ENCODE results near the gene PLCD3.

PLCD3 gene

GRCh38 chr17:45088741-45089140, 43.6 kb downstream of the PLCD3 start:
- no peak overlapping the region for H3K4ac ChIP-seq (ENCODE audit: low read depth, low read length)
- no peak overlapping the region for H3K4me2 ChIP-seq (ENCODE audit: low read length)
- H3K9ac ChIP-seq (ENCODE audit: low read length) = no peak overlapping the region
- peaks cover 4% of the 10 kb centered on the region for H3K79me1 ChIP-seq (ENCODE audit: low read length)
- no peak overlapping the region for H4K5ac ChIP-seq (ENCODE audit: low read length)
- H4K8ac ChIP-seq (ENCODE audit: low read depth, low read length) = no peak overlapping the region
- peaks cover 17% of the 10 kb centered on the region for H3K36me3 ChIP-seq (ENCODE audit: control insufficient read depth, insufficient read depth, low read length)
- no peak for DNase-seq
- H3K23ac ChIP-seq (ENCODE audit: low read length) = no peak overlapping the region
- WGBS (ENCODE audit: extremely low coverage, insufficient coverage, low lambda C conversion rate) = no CpG with 5 or more reads among the region's 3 CpGs
- no peak overlapping the region for H3K56ac ChIP-seq (ENCODE audit: low read length)
- no peak overlapping the region for H2AK5ac ChIP-seq (ENCODE audit: low read length)
- no peak overlapping the region for H3K18ac ChIP-seq (ENCODE audit: low read length)
- no peaks in the 10 kb centered on the region for H3K79me2 ChIP-seq (ENCODE audit: control insufficient read depth, insufficient read depth, low read length)
- no peak overlapping the region for H2BK15ac ChIP-seq (replicated peaks; ENCODE audit: low read depth)
- H2BK5ac ChIP-seq (ENCODE audit: low read length) = no peak overlapping the region
- H3K27me3 ChIP-seq (ENCODE audit: insufficient read depth, low read length, poor library complexity) = no peaks in the 10 kb centered on the region
- no peak overlapping the region for H2BK120ac ChIP-seq (ENCODE audit: low read depth, low read length)
- H3K4me1 ChIP-seq (ENCODE audit: control insufficient read depth, low read depth, low read length) = no peaks in the 10 kb centered on the region
- no peak overlapping the region for H3K27ac ChIP-seq (ENCODE audit: low read depth, low read length)
- H3K4me3 ChIP-seq (ENCODE audit: low read length) = no peak overlapping the region

GRCh38 chr17:45087978-45088377, 44.3 kb downstream of the PLCD3 start:
- no CpG with 5 or more reads among the region's 5 CpGs for WGBS (ENCODE audit: extremely low coverage, insufficient coverage, low lambda C conversion rate)
- H3K56ac ChIP-seq (ENCODE audit: low read length) = no peak overlapping the region
- H4K5ac ChIP-seq (ENCODE audit: low read length) = no peak overlapping the region

GRCh38 chr17:45087504-45087975, 44.8 kb downstream of the PLCD3 start:
- H3K56ac ChIP-seq (ENCODE audit: low read length) = no peak overlapping the region
- H3K4me1 ChIP-seq (ENCODE audit: control insufficient read depth, low read depth, low read length) = no peaks in the 10 kb centered on the region
- H3K4me2 ChIP-seq (ENCODE audit: low read length) = no peak overlapping the region
- H2AK5ac ChIP-seq (ENCODE audit: low read length) = no peak overlapping the region
- H3K18ac ChIP-seq (ENCODE audit: low read length) = no peak overlapping the region
- no peaks in the 10 kb centered on the region for H3K79me2 ChIP-seq (ENCODE audit: control insufficient read depth, insufficient read depth, low read length)
- H3K4me3 ChIP-seq (ENCODE audit: low read length) = no peak overlapping the region
- no peak overlapping the region for H2BK15ac ChIP-seq (replicated peaks; ENCODE audit: low read depth)
- no peak overlapping the region for H3K27ac ChIP-seq (ENCODE audit: low read depth, low read length)
- WGBS (ENCODE audit: extremely low coverage, insufficient coverage, low lambda C conversion rate) = no CpG with 5 or more reads among the region's 3 CpGs
- H2BK120ac ChIP-seq (ENCODE audit: low read depth, low read length) = no peak overlapping the region
- H4K8ac ChIP-seq (ENCODE audit: low read depth, low read length) = no peak overlapping the region
- peaks cover 15% of the 10 kb centered on the region for H3K36me3 ChIP-seq (ENCODE audit: control insufficient read depth, insufficient read depth, low read length)
- H3K27me3 ChIP-seq (ENCODE audit: insufficient read depth, low read length, poor library complexity) = no peaks in the 10 kb centered on the region
- H3K4ac ChIP-seq (ENCODE audit: low read depth, low read length) = no peak overlapping the region
- no peak overlapping the region for H4K5ac ChIP-seq (ENCODE audit: low read length)
- no peak overlapping the region for H2BK5ac ChIP-seq (ENCODE audit: low read length)
- DNase-seq = no peak
- H3K79me1 ChIP-seq (ENCODE audit: low read length) = peaks cover 4% of the 10 kb centered on the region
- no peak overlapping the region for H3K9ac ChIP-seq (ENCODE audit: low read length)
- no peak overlapping the region for H3K23ac ChIP-seq (ENCODE audit: low read length)

More at GRCh38 chr17:45087978-45088377, 44.3 kb downstream of the PLCD3 start:
- Histone ChIP-seq H3K18ac (ENCODE audit: low read length) (no peak overlapping the region), H3K4me3 (ENCODE audit: low read length) (no peak overlapping the region), H3K4me2 (ENCODE audit: low read length) (no peak overlapping the region), H2AK5ac (ENCODE audit: low read length) (no peak overlapping the region), H3K36me3 (ENCODE audit: control insufficient read depth, insufficient read depth, low read length) (peaks cover 15% of the 10 kb centered on the region), H3K9ac (ENCODE audit: low read length) (no peak overlapping the region), H2BK5ac (ENCODE audit: low read length) (no peak overlapping the region), H3K79me2 (ENCODE audit: control insufficient read depth, insufficient read depth, low read length) (no peaks in the 10 kb centered on the region), H2BK15ac (replicated peaks; ENCODE audit: low read depth) (no peak overlapping the region), H3K4ac (ENCODE audit: low read depth, low read length) (no peak overlapping the region), H3K27ac (ENCODE audit: low read depth, low read length) (no peak overlapping the region), H3K4me1 (ENCODE audit: control insufficient read depth, low read depth, low read length) (no peaks in the 10 kb centered on the region), H3K79me1 (ENCODE audit: low read length) (peaks cover 4% of the 10 kb centered on the region), H4K8ac (ENCODE audit: low read depth, low read length) (no peak overlapping the region), H3K27me3 (ENCODE audit: insufficient read depth, low read length, poor library complexity) (no peaks in the 10 kb centered on the region), H2BK120ac (ENCODE audit: low read depth, low read length) (no peak overlapping the region), H3K23ac (ENCODE audit: low read length) (no peak overlapping the region)
- no peak for DNase-seq

- no peak overlapping the region for H3K9ac ChIP-seq (ENCODE audit: low read length)
- H2AK5ac ChIP-seq (ENCODE audit: low read length) = no peak overlapping the region
- H3K18ac ChIP-seq (ENCODE audit: low read length) = no peak overlapping the region
- H3K79me1 ChIP-seq (ENCODE audit: low read length) = peaks cover 4% of the 10 kb centered on the region
- H2BK5ac ChIP-seq (ENCODE audit: low read length) = no peak overlapping the region
- no peak overlapping the region for H2BK15ac ChIP-seq (replicated peaks; ENCODE audit: low read depth)
- H3K27ac ChIP-seq (ENCODE audit: low read depth, low read length) = no peak overlapping the region
- H3K36me3 ChIP-seq (ENCODE audit: control insufficient read depth, insufficient read depth, low read length) = peaks cover 16% of the 10 kb centered on the region
- H3K4me3 ChIP-seq (ENCODE audit: low read length) = no peak overlapping the region
- no peak for DNase-seq
- H3K56ac ChIP-seq (ENCODE audit: low read length) = no peak overlapping the region
- no peak overlapping the region for H3K4me2 ChIP-seq (ENCODE audit: low read length)
- no peak overlapping the region for H4K5ac ChIP-seq (ENCODE audit: low read length)
- H3K27me3 ChIP-seq (ENCODE audit: insufficient read depth, low read length, poor library complexity) = no peaks in the 10 kb centered on the region
- no peaks in the 10 kb centered on the region for H3K79me2 ChIP-seq (ENCODE audit: control insufficient read depth, insufficient read depth, low read length)
- H3K23ac ChIP-seq (ENCODE audit: low read length) = no peak overlapping the region
- H4K8ac ChIP-seq (ENCODE audit: low read depth, low read length) = no peak overlapping the region
- H2BK120ac ChIP-seq (ENCODE audit: low read depth, low read length) = no peak overlapping the region
- no CpG with 5 or more reads among the region's 6 CpGs for WGBS (ENCODE audit: extremely low coverage, insufficient coverage, low lambda C conversion rate)
- H3K4me1 ChIP-seq (ENCODE audit: control insufficient read depth, low read depth, low read length) = no peaks in the 10 kb centered on the region
- H3K4ac ChIP-seq (ENCODE audit: low read depth, low read length) = no peak overlapping the region
These were observed 45.3 kb downstream of the PLCD3 start for GRCh38 chr17:45086865-45087503.

GRCh38 chr17:45086391-45086790, 45.9 kb downstream of the PLCD3 start:
- Histone ChIP-seq H3K4ac (ENCODE audit: low read depth, low read length) (no peak overlapping the region), H3K9ac (ENCODE audit: low read length) (no peak overlapping the region), H3K79me1 (ENCODE audit: low read length) (peaks cover 4% of the 10 kb centered on the region), H3K27me3 (ENCODE audit: insufficient read depth, low read length, poor library complexity) (no peaks in the 10 kb centered on the region), H3K56ac (ENCODE audit: low read length) (no peak overlapping the region), H3K79me2 (ENCODE audit: control insufficient read depth, insufficient read depth, low read length) (no peaks in the 10 kb centered on the region), H2BK15ac (replicated peaks; ENCODE audit: low read depth) (no peak overlapping the region), H2BK5ac (ENCODE audit: low read length) (no peak overlapping the region), H3K4me2 (ENCODE audit: low read length) (no peak overlapping the region), H3K4me1 (ENCODE audit: control insufficient read depth, low read depth, low read length) (no peaks in the 10 kb centered on the region), H3K4me3 (ENCODE audit: low read length) (no peak overlapping the region), H3K36me3 (ENCODE audit: control insufficient read depth, insufficient read depth, low read length) (peaks cover 18% of the 10 kb centered on the region), H2BK120ac (ENCODE audit: low read depth, low read length) (no peak overlapping the region), H3K27ac (ENCODE audit: low read depth, low read length) (no peak overlapping the region), H2AK5ac (ENCODE audit: low read length) (no peak overlapping the region), H3K18ac (ENCODE audit: low read length) (no peak overlapping the region), H4K8ac (ENCODE audit: low read depth, low read length) (no peak overlapping the region), H3K23ac (ENCODE audit: low read length) (no peak overlapping the region), H4K5ac (ENCODE audit: low read length) (no peak overlapping the region)
- DNase-seq = no peak
- WGBS (ENCODE audit: extremely low coverage, insufficient coverage, low lambda C conversion rate) = no CpG with 5 or more reads among the region's 4 CpGs

Data from mesendoderm (in vitro differentiated cells).